ENCODE results near the gene RRP15.

DNA sequence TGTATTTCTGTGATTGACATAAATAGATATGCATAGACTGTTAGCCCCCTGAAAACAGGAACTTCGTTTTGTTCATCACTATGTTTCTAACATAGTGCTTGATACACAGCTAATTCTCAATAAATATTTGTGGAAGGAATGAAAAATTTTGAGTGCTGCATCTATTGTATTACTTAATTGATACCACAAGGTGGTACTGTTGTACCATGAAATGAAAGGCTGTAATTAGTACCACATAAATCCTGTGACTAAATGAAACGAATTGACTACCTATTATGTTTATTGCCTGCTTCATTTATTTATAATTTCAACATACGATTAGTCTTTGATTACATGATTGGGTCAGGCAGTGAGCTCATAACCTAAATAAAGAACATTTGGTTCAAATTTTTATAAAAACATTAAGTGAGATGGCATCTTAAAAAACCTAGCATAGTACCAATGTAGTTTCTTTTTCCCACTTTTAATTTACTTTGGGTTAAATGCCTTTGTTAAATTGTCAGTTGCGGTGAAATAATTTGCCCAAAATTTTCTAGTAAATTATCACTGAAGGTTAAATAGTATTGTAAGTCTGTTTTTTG is 45.0 kb downstream of the RRP15 start:
- TF ChIP-seq, protein P1, sequence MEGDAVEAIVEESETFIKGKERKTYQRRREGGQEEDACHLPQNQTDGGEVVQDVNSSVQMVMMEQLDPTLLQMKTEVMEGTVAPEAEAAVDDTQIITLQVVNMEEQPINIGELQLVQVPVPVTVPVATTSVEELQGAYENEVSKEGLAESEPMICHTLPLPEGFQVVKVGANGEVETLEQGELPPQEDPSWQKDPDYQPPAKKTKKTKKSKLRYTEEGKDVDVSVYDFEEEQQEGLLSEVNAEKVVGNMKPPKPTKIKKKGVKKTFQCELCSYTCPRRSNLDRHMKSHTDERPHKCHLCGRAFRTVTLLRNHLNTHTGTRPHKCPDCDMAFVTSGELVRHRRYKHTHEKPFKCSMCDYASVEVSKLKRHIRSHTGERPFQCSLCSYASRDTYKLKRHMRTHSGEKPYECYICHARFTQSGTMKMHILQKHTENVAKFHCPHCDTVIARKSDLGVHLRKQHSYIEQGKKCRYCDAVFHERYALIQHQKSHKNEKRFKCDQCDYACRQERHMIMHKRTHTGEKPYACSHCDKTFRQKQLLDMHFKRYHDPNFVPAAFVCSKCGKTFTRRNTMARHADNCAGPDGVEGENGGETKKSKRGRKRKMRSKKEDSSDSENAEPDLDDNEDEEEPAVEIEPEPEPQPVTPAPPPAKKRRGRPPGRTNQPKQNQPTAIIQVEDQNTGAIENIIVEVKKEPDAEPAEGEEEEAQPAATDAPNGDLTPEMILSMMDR (IDR thresholded peaks at IDR 0.05; ENCODE audit: control extremely low read depth in 1 of 3, insufficient read depth in 1 of 3, low read depth in 1 of 3, low read length in 3 of 3) = peak in 1 of 3 experiments; percentile 42; a peak in 2 of 4 replicates
- no peak for TF ChIP-seq EZH2 (IDR thresholded peaks at IDR 0.05; ENCODE audit: low read depth, low read length, severe bottlenecking)
- no peak for TF ChIP-seq EP300 (IDR thresholded peaks at IDR 0.05; ENCODE audit: borderline replicate concordance in 1 of 2, low read depth in 2 of 2, low read length in 2 of 2)
- no peak for TF ChIP-seq POLR2AphosphoS5 (IDR thresholded peaks at IDR 0.05; ENCODE audit: low read depth, low read length)
- TF ChIP-seq CREB1 (IDR thresholded peaks at IDR 0.05) = no peak
- TF ChIP-seq, protein P2, sequence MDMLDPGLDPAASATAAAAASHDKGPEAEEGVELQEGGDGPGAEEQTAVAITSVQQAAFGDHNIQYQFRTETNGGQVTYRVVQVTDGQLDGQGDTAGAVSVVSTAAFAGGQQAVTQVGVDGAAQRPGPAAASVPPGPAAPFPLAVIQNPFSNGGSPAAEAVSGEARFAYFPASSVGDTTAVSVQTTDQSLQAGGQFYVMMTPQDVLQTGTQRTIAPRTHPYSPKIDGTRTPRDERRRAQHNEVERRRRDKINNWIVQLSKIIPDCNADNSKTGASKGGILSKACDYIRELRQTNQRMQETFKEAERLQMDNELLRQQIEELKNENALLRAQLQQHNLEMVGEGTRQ (IDR thresholded peaks at IDR 0.05; ENCODE audit: low read length) = no peak
- TF ChIP-seq RNF2 (IDR thresholded peaks at IDR 0.05; ENCODE audit: borderline replicate concordance, low read depth, low read length, missing control alignments, poor library complexity, severe bottlenecking) = no peak
- TF ChIP-seq, protein P3, sequence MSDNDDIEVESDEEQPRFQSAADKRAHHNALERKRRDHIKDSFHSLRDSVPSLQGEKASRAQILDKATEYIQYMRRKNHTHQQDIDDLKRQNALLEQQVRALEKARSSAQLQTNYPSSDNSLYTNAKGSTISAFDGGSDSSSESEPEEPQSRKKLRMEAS (IDR thresholded peaks at IDR 0.05) = no peak
- no peak for TF ChIP-seq POLR2A (IDR thresholded peaks at IDR 0.05; ENCODE audit: control extremely low read depth in 1 of 2, low read depth in 2 of 2, low read length in 2 of 2)
- no peak for TF ChIP-seq NRF1 (IDR thresholded peaks at IDR 0.05; ENCODE audit: low read depth, low read length)
- TF ChIP-seq BCL11A (IDR thresholded peaks at IDR 0.05; ENCODE audit: low read depth in 2 of 2, low read length in 2 of 2) = no peak

Measured in H1 (cell line).